ENCODE results near the gene WNK4.
A peak's percentile ranks its signal among the peaks of the same experiment; 100 is the strongest.
"Not testable (repeated sequence)": the region's sequence is repeated elsewhere in the genome, so short reads cannot be mapped to it uniquely, and the experiment has no call there.

The WNK4 gene

GRCh38 chr17:42750739-42751344 is 29.6 kb upstream of the WNK4 start:
- H3K9me3 ChIP-seq (ENCODE audit: control insufficient read depth in 2 of 2, low read length in 2 of 2), result no peaks in the 10 kb centered on the region
- H3K27me3 ChIP-seq (ENCODE audit: control insufficient read depth in 2 of 2, insufficient read depth in 2 of 2, low read length in 2 of 2), result no peaks in the 10 kb centered on the region
- H3K27ac ChIP-seq (ENCODE audit: low read depth in 2 of 2, low read length in 2 of 2), result no peak overlapping the region
- peaks cover 2 to 4% of the 10 kb centered on the region in 2 donors for H3K4me1 ChIP-seq (ENCODE audit: control insufficient read depth in 2 of 2, insufficient read depth in 2 of 2, low read length in 2 of 2)
- no peak overlapping the region for H3K9ac ChIP-seq (ENCODE audit: low read depth in 1 of 2, low read length in 2 of 2)
- H3K4me3 ChIP-seq (ENCODE audit: low read length in 2 of 2), result no peak overlapping the region
- H3K36me3 ChIP-seq (ENCODE audit: control insufficient read depth in 2 of 2, insufficient read depth in 2 of 2, low read length in 2 of 2), result no peaks in the 10 kb centered on the region

- H3K27ac ChIP-seq (ENCODE audit: low read depth in 2 of 2, low read length in 2 of 2), result no peak overlapping the region
- H3K9me3 ChIP-seq (ENCODE audit: control insufficient read depth in 2 of 2, low read length in 2 of 2), result no peaks in the 10 kb centered on the region
- no peak overlapping the region for H3K9ac ChIP-seq (ENCODE audit: low read depth in 1 of 2, low read length in 2 of 2)
- H3K4me3 ChIP-seq (ENCODE audit: low read length in 2 of 2), result no peak overlapping the region
- H3K27me3 ChIP-seq (ENCODE audit: control insufficient read depth in 2 of 2, insufficient read depth in 2 of 2, low read length in 2 of 2), result no peaks in the 10 kb centered on the region
- H3K36me3 ChIP-seq (ENCODE audit: control insufficient read depth in 2 of 2, insufficient read depth in 2 of 2, low read length in 2 of 2), result no peaks in the 10 kb centered on the region
- H3K4me1 ChIP-seq (ENCODE audit: control insufficient read depth in 2 of 2, insufficient read depth in 2 of 2, low read length in 2 of 2), result peaks cover 2 to 4% of the 10 kb centered on the region in 2 donors
Measured at GRCh38 chr17:42751628-42752027, 28.8 kb upstream of the WNK4 start.

- Histone ChIP-seq H3K27me3 (ENCODE audit: control insufficient read depth in 2 of 2, insufficient read depth in 2 of 2, low read length in 2 of 2) (peaks cover 0 to 4% of the 10 kb centered on the region in 2 donors), H3K9me3 (ENCODE audit: control insufficient read depth in 2 of 2, low read length in 2 of 2) (no peaks in the 10 kb centered on the region), H3K9ac (ENCODE audit: low read depth in 1 of 2, low read length in 2 of 2) (no peak overlapping the region), H3K27ac (ENCODE audit: low read depth in 2 of 2, low read length in 2 of 2) (no peak overlapping the region), H3K4me1 (ENCODE audit: control insufficient read depth in 2 of 2, insufficient read depth in 2 of 2, low read length in 2 of 2) (peaks cover 0 to 2% of the 10 kb centered on the region in 2 donors), H3K4me3 (ENCODE audit: low read length in 2 of 2) (no peak overlapping the region), H3K36me3 (ENCODE audit: control insufficient read depth in 2 of 2, insufficient read depth in 2 of 2, low read length in 2 of 2) (no peaks in the 10 kb centered on the region)
Measured at GRCh38 chr17:42754782-42755181, 25.6 kb upstream of the WNK4 start.

- H3K27ac ChIP-seq (ENCODE audit: low read depth in 2 of 2, low read length in 2 of 2), result no peak overlapping the region
- no peaks in the 10 kb centered on the region for H3K9me3 ChIP-seq (ENCODE audit: control insufficient read depth in 2 of 2, low read length in 2 of 2)
Measured at GRCh38 chr17:42759982-42760651, 20.3 kb upstream of the WNK4 start.

GRCh38 chr17:42760652-42761581 is 19.5 kb upstream of the WNK4 start, which contains the start of gene RAMP2:
Gene RAMP2, plus strand, starts transcription at chr17:42761227. Its CDS starts 35 bp downstream, at chr17:42761262.
- peak within 1 kb of the TSS in 1 of 2 donors; percentile 13 for H3K27ac ChIP-seq (ENCODE audit: low read depth in 2 of 2, low read length in 2 of 2)
- peak within 1 kb of the TSS; percentile 29 to 41 for H3K4me3 ChIP-seq (ENCODE audit: low read length in 2 of 2)
- H3K9ac ChIP-seq (ENCODE audit: low read depth in 1 of 2, low read length in 2 of 2), result peak within 1 kb of the TSS; percentile 6 to 34
- no peaks in the 10 kb centered on the region for H3K36me3 ChIP-seq (ENCODE audit: control insufficient read depth in 2 of 2, insufficient read depth in 2 of 2, low read length in 2 of 2)
- no peaks in the 10 kb centered on the region for H3K9me3 ChIP-seq (ENCODE audit: control insufficient read depth in 2 of 2, low read length in 2 of 2)
- peaks cover 7 to 13% of the 10 kb centered on the region in 2 donors for H3K27me3 ChIP-seq (ENCODE audit: control insufficient read depth in 2 of 2, insufficient read depth in 2 of 2, low read length in 2 of 2)
- peaks cover 0 to 3% of the 10 kb centered on the region in 2 donors for H3K4me1 ChIP-seq (ENCODE audit: control insufficient read depth in 2 of 2, insufficient read depth in 2 of 2, low read length in 2 of 2)

More at GRCh38 chr17:42759982-42760651, 20.3 kb upstream of the WNK4 start:
- no peak overlapping the region for H3K9ac ChIP-seq (ENCODE audit: low read depth in 1 of 2, low read length in 2 of 2)
- H3K27me3 ChIP-seq (ENCODE audit: control insufficient read depth in 2 of 2, insufficient read depth in 2 of 2, low read length in 2 of 2), result peaks cover 7 to 13% of the 10 kb centered on the region in 2 donors
- H3K4me1 ChIP-seq (ENCODE audit: control insufficient read depth in 2 of 2, insufficient read depth in 2 of 2, low read length in 2 of 2), result peaks cover 0 to 3% of the 10 kb centered on the region in 2 donors
- peak overlapping the region in 1 of 2 donors; percentile 31 for H3K4me3 ChIP-seq (ENCODE audit: low read length in 2 of 2)
- no peaks in the 10 kb centered on the region for H3K36me3 ChIP-seq (ENCODE audit: control insufficient read depth in 2 of 2, insufficient read depth in 2 of 2, low read length in 2 of 2)

GRCh38 chr17:42761638-42762037 is 18.8 kb upstream of the WNK4 start:
- Histone ChIP-seq H3K4me3 (ENCODE audit: low read length in 2 of 2) (peak overlapping the region; percentile 29 to 41), H3K36me3 (ENCODE audit: control insufficient read depth in 2 of 2, insufficient read depth in 2 of 2, low read length in 2 of 2) (no peaks in the 10 kb centered on the region), H3K9me3 (ENCODE audit: control insufficient read depth in 2 of 2, low read length in 2 of 2) (no peaks in the 10 kb centered on the region), H3K9ac (ENCODE audit: low read depth in 1 of 2, low read length in 2 of 2) (peak overlapping the region; percentile 6 to 34), H3K27ac (ENCODE audit: low read depth in 2 of 2, low read length in 2 of 2) (no peak overlapping the region), H3K4me1 (ENCODE audit: control insufficient read depth in 2 of 2, insufficient read depth in 2 of 2, low read length in 2 of 2) (peaks cover 0 to 3% of the 10 kb centered on the region in 2 donors), H3K27me3 (ENCODE audit: control insufficient read depth in 2 of 2, insufficient read depth in 2 of 2, low read length in 2 of 2) (peaks cover 7 to 13% of the 10 kb centered on the region in 2 donors)

- H3K9me3 ChIP-seq (ENCODE audit: control insufficient read depth in 2 of 2, low read length in 2 of 2), result no peaks in the 10 kb centered on the region
Measured at GRCh38 chr17:42766124-42766523, 14.3 kb upstream of the WNK4 start.

GRCh38 chr17:42767512-42767911 is 12.9 kb upstream of the WNK4 start:
- Histone ChIP-seq H3K4me3 (ENCODE audit: low read length in 2 of 2) (no peak overlapping the region), H3K36me3 (ENCODE audit: control insufficient read depth in 2 of 2, insufficient read depth in 2 of 2, low read length in 2 of 2) (no peaks in the 10 kb centered on the region), H3K27me3 (ENCODE audit: control insufficient read depth in 2 of 2, insufficient read depth in 2 of 2, low read length in 2 of 2) (no peaks in the 10 kb centered on the region), H3K27ac (ENCODE audit: low read depth in 2 of 2, low read length in 2 of 2) (no peak overlapping the region), H3K9me3 (ENCODE audit: control insufficient read depth in 2 of 2, low read length in 2 of 2) (no peaks in the 10 kb centered on the region), H3K9ac (ENCODE audit: low read depth in 1 of 2, low read length in 2 of 2) (no peak overlapping the region), H3K4me1 (ENCODE audit: control insufficient read depth in 2 of 2, insufficient read depth in 2 of 2, low read length in 2 of 2) (peaks cover 0 to 2% of the 10 kb centered on the region in 2 donors)

More at GRCh38 chr17:42766124-42766523, 14.3 kb upstream of the WNK4 start:
- Histone ChIP-seq H3K27ac (ENCODE audit: low read depth in 2 of 2, low read length in 2 of 2) (no peak overlapping the region), H3K4me3 (ENCODE audit: low read length in 2 of 2) (no peak overlapping the region), H3K36me3 (ENCODE audit: control insufficient read depth in 2 of 2, insufficient read depth in 2 of 2, low read length in 2 of 2) (no peaks in the 10 kb centered on the region), H3K27me3 (ENCODE audit: control insufficient read depth in 2 of 2, insufficient read depth in 2 of 2, low read length in 2 of 2) (peaks cover 0 to 10% of the 10 kb centered on the region in 2 donors), H3K9ac (ENCODE audit: low read depth in 1 of 2, low read length in 2 of 2) (no peak overlapping the region), H3K4me1 (ENCODE audit: control insufficient read depth in 2 of 2, insufficient read depth in 2 of 2, low read length in 2 of 2) (peaks cover 0 to 3% of the 10 kb centered on the region in 2 donors)

- H3K36me3 ChIP-seq (ENCODE audit: control insufficient read depth in 2 of 2, insufficient read depth in 2 of 2, low read length in 2 of 2); H3K4me1 ChIP-seq (ENCODE audit: control insufficient read depth in 2 of 2, insufficient read depth in 2 of 2, low read length in 2 of 2): not testable (repeated sequence)
Measured at GRCh38 chr17:42768006-42768405, 12.4 kb upstream of the WNK4 start.

More at GRCh38 chr17:42768006-42768405, 12.4 kb upstream of the WNK4 start:
- H3K27ac ChIP-seq (ENCODE audit: low read depth in 2 of 2, low read length in 2 of 2); H3K9ac ChIP-seq (ENCODE audit: low read depth in 1 of 2, low read length in 2 of 2); H3K4me3 ChIP-seq (ENCODE audit: low read length in 2 of 2); H3K9me3 ChIP-seq (ENCODE audit: control insufficient read depth in 2 of 2, low read length in 2 of 2); H3K27me3 ChIP-seq (ENCODE audit: control insufficient read depth in 2 of 2, insufficient read depth in 2 of 2, low read length in 2 of 2): not testable (repeated sequence)

Data from mucosa of rectum (tissue), 2 donors.